HFFc6 (cell line): ENCODE data around the gene ZNF365. TPM values are rescaled to one million over a fixed set of nuclear protein-coding genes. Genes with fewer than 3 reads are reported as not detected.
"Not testable (repeated sequence)": the region's sequence is repeated elsewhere in the genome, so short reads cannot be mapped to it uniquely, and the experiment has no call there.

ENCODE experiments used
- DNase-seq: peaks from one replicate; pipeline ENCODE4 v3.0.0-alpha.2; 2018
- H3K27ac Mint-ChIP-seq: 2 replicates; pipeline ENCODE4 v1.8.0; 2020; ENCODE audit warnings: mild to moderate bottlenecking, mixed read lengths
- H3K27me3 Mint-ChIP-seq: 2 replicates; pipeline ENCODE4 v1.8.0; 2021; ENCODE audit warnings: mild to moderate bottlenecking, moderate library complexity, mixed read lengths; ENCODE audit not compliant: insufficient read depth
- H3K36me3 Mint-ChIP-seq: 2 replicates; pipeline ENCODE4 v1.8.0; 2021; ENCODE audit warnings: low read depth, mixed read lengths
- H3K4me1 Mint-ChIP-seq: 2 replicates; pipeline ENCODE4 v1.8.0; 2020; ENCODE audit warnings: low read depth, mixed read lengths
- H3K4me3 Mint-ChIP-seq: 2 replicates; pipeline ENCODE4 v1.8.0; 2020; ENCODE audit warnings: mild to moderate bottlenecking, moderate library complexity, mixed read lengths
- H3K9me3 Mint-ChIP-seq: 2 replicates; pipeline ENCODE4 v1.8.0; 2020; ENCODE audit warnings: mild to moderate bottlenecking, mixed read lengths
- CTCF ChIP-seq: fragments of 200-600 bp; sonication (generic); IDR thresholded peaks from 2 replicates; pipeline ENCODE4 v1.5.0; 2021; ENCODE audit warnings: antibody characterized with exemption, mild to moderate bottlenecking
- total RNA-seq, 6 experiments: library from RNA; stranded (reverse); fragmentation: NEBNext Ultra II Directional; extraction: Animal tissue kit (Norgen Biotek cat#: 25700); gene quantifications; 2 replicates in 1 of 6; 3 replicates in 5 of 6; pipeline ENCODE4 v1.2.3, GENCODE V29; 2021

The ZNF365 gene
- total RNA-seq, 6 experiments from 2014 or later: 10.2 to 14.7 (median 11.3) TPM

GRCh38 chr10:62343000-62343399 lies 31.2 kb upstream of the ZNF365 start:
- DNase-seq: no peak
- peaks cover 4% of the 10 kb centered on the region for H3K4me1 Mint-ChIP-seq
- H3K27ac Mint-ChIP-seq: no peak overlapping the region
- no peak overlapping the region for H3K4me3 Mint-ChIP-seq
- H3K27me3 Mint-ChIP-seq: no peaks in the 10 kb centered on the region; the same call in none of the 2 replicates
- H3K9me3 Mint-ChIP-seq: peaks cover 48% of the 10 kb centered on the region
- H3K36me3 Mint-ChIP-seq: peaks cover 57% of the 10 kb centered on the region
- no peak for TF ChIP-seq CTCF

DNA sequence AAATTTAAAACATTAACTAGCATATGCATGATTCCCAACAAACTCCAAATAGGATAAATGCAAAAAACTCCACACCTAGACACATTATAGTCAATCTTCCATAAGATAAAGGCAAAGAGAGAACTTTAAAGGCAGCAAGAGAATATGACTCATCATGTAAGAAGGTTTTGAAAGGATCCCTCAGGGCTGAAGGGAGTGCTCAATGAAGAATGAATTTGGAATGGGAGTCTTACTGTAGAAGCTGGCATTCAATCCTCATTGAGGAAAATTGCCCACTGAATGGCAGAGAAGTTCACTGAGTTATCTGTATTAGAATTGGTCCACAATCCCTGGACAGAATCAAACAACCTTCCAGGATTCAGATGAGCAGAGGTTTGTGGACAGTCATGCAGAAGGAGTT lies 26.1 kb upstream of the ZNF365 start:
- peaks cover 20% of the 10 kb centered on the region for H3K4me1 Mint-ChIP-seq
- no peak overlapping the region for H3K4me3 Mint-ChIP-seq
- peaks cover 2% of the 10 kb centered on the region; the same call in 1 of the 2 replicates for H3K27me3 Mint-ChIP-seq
- no peak overlapping the region for H3K27ac Mint-ChIP-seq
- TF ChIP-seq CTCF: no peak
- peaks cover 37% of the 10 kb centered on the region for H3K36me3 Mint-ChIP-seq
- peaks cover 48% of the 10 kb centered on the region for H3K9me3 Mint-ChIP-seq
- DNase-seq: peak; percentile 38

DNA sequence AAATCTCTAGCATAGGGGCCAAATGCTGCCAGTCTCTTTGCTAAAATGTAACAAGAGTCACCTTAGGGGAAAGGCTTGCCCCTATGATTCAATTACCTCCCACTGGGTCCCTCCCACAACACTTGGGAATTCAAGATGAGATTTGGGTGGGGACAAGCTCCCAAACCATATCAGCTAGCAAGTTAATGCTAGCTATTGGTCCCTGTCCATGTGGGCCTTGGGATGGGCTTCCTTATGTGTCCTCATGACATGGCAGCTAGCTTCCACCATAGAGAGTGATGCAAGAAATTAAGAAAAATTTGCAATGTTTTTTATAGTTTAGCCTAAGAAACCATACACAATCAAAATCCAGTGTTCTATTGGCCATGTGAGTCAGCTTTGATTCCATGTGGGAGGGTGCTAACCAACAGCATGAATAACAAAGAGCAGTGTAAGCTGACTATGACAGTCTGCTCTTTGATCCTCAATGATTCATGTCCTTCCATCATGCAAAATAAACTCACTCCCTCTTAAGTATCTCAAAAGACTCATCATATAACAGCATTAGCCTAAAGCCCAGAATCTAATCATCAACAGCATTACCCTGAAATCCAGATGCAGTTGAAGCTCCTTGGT lies 21.7 kb upstream of the ZNF365 start:
- peaks cover 33% of the 10 kb centered on the region for H3K4me1 Mint-ChIP-seq
- TF ChIP-seq CTCF: no peak
- peaks cover 2% of the 10 kb centered on the region; the same call in 1 of the 2 replicates for H3K27me3 Mint-ChIP-seq
- DNase-seq: peak; percentile 64
- peaks cover 30% of the 10 kb centered on the region for H3K9me3 Mint-ChIP-seq
- H3K4me3 Mint-ChIP-seq: no peak overlapping the region; the same call in 1 of the 2 replicates
- H3K36me3 Mint-ChIP-seq: peaks cover 14% of the 10 kb centered on the region
- H3K27ac Mint-ChIP-seq: no peak overlapping the region

DNA sequence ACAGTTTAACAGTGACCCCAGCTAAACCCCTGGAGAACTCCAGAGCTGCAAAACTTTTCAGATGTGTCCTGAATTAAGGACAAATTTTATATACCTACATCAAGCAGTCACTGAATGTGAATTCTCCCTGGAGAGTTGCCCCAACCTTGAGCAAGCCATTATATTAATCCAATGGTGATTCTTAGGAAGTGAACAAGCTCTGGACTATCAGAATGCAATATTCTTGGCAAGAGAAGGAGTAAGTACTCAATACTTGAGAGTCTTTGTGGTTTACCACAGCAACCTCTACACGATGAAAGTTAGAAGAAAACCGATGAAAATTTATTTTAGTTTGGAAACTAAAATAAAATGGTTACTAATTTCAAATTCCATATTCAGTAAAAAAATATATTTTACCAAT lies 19.3 kb upstream of the ZNF365 start:
- TF ChIP-seq CTCF: no peak
- no peak overlapping the region for H3K4me3 Mint-ChIP-seq
- peak; percentile 22 for DNase-seq
- H3K9me3 Mint-ChIP-seq: peaks cover 27% of the 10 kb centered on the region
- H3K27me3 Mint-ChIP-seq: peaks cover 2% of the 10 kb centered on the region; the same call in 1 of the 2 replicates
- H3K27ac Mint-ChIP-seq: no peak overlapping the region
- peaks cover 14% of the 10 kb centered on the region for H3K36me3 Mint-ChIP-seq
- H3K4me1 Mint-ChIP-seq: peaks cover 25% of the 10 kb centered on the region

DNA sequence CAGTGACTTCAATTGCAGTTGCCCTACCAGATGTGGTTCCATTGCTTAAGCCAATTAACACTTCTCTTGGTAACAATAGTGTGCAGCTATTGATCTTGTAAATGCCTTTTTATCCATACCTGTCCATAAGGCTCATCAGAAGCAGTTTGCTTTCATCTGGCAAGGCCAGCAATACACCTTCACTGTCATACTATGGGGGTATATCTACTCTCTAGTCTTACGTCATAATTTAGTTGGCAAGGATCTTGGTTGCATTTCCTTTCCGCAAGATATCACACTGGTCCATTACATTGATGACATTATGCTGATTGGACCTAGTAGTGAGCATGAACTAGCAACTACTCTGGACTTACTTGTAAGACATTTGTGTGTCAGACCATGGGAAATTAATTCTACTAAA lies 17.7 kb upstream of the ZNF365 start:
- Mint-ChIP-seq H3K9me3 (peaks cover 20% of the 10 kb centered on the region), H3K27me3 (no peaks in the 10 kb centered on the region), H3K27ac (no peak overlapping the region), H3K4me3 (no peak overlapping the region), H3K36me3 (peaks cover 8% of the 10 kb centered on the region), H3K4me1 (peaks cover 25% of the 10 kb centered on the region)
- no peak for TF ChIP-seq CTCF
- no peak for DNase-seq

DNA sequence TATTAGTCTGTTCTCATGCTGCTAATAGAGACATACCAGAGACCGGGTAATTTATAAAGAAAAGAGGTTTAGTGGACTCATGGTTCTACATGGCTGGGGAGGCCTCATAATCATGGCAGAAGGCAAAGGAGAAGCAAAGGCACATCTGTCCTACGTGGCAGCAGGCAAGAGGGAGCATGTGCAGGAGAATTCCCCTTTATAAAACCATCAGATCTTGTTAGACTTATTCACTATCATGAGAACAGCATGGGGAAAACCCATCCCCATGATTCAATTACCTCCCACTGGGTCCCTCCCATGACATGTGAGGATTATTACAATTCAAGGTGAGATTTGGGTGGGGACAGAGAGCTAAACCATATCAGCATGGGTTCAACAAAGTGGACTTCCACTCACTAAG lies 16.0 kb upstream of the ZNF365 start:
- H3K4me1 Mint-ChIP-seq: peaks cover 12% of the 10 kb centered on the region; the same call in 1 of the 2 replicates
- not testable (repeated sequence) for H3K27me3 Mint-ChIP-seq, H3K4me3 Mint-ChIP-seq, H3K36me3 Mint-ChIP-seq, H3K9me3 Mint-ChIP-seq, DNase-seq, H3K27ac Mint-ChIP-seq
